IPS-15b (cell line): Measurements from ENCODE around the gene UQCRC2.
"Not testable (repeated sequence)": the region's sequence is repeated elsewhere in the genome, so short reads cannot be mapped to it uniquely, and the experiment has no call there.

Experiments used
- H3K27me3 ChIP-seq: one replicate; pipeline ENCODE4 v1.6.1; 2013; ENCODE audit warnings: low read length; ENCODE audit not compliant: control insufficient read depth, insufficient read depth
- H3K36me3 ChIP-seq: one replicate; pipeline ENCODE4 v1.6.1; 2013; ENCODE audit warnings: low read length; ENCODE audit not compliant: control insufficient read depth, insufficient read depth
- H3K4me1 ChIP-seq: one replicate; pipeline ENCODE4 v1.6.1; 2013; ENCODE audit warnings: mild to moderate bottlenecking, low read length; ENCODE audit not compliant: control insufficient read depth, insufficient read depth
- H3K4me3 ChIP-seq: one replicate; pipeline ENCODE4 v1.5.1; 2013; ENCODE audit warnings: low read depth, low read length
- H3K9ac ChIP-seq: one replicate; pipeline ENCODE4 v1.6.1; 2013; ENCODE audit warnings: low read depth, mild to moderate bottlenecking, low read length
- H3K9me3 ChIP-seq: one replicate; pipeline ENCODE4 v1.6.1; 2013; ENCODE audit warnings: mild to moderate bottlenecking, low read length; ENCODE audit not compliant: control insufficient read depth, insufficient read depth

UQCRC2 gene

DNA sequence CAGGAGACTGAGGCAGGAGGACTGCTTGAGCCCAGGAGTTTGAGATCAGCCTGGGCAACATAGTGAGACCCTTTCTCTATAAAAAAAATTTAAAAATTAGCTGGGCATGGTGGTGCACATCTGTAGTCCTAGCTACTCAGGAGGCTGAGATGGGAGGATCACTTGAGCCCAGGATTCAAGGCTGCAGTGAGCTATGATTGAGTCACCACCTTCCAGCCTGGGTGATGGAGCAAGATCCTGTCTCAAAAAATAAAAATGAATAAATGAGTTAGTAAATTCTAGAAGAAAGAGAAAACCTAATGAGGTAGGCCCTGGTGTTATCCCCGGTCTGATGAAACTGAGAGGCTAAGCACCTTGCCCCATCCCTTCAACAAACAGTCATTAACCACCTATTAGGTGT, 48.9 kb downstream of the UQCRC2 start:
- H3K4me3 ChIP-seq, H3K9ac ChIP-seq, H3K9me3 ChIP-seq, H3K27me3 ChIP-seq, H3K36me3 ChIP-seq, H3K4me1 ChIP-seq: not testable (repeated sequence)

DNA sequence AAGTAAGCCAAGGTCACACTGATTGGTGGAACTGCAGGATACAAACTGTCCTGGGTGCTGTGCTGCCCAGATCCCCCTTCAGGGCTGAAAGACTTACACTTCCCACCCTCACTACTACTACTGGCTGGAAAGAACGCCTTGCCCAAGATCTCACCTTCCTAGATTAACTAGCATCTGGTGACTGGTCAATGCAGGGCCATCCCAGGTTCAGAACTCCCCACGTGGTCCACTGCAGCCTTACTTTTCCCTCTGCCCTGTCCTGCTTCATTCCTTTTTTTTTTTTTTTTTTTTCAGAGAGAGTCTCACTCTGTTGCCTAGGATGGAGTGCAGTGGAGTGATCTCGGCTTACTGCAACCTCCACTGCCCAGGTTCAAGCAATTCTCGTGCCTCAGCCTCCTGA, 50.0 kb downstream of the UQCRC2 start:
- Histone ChIP-seq H3K9ac (no peak overlapping the region), H3K9me3 (no peaks in the 10 kb centered on the region), H3K27me3 (peaks cover 3% of the 10 kb centered on the region), H3K4me1 (no peaks in the 10 kb centered on the region), H3K4me3 (no peak overlapping the region), H3K36me3 (no peaks in the 10 kb centered on the region)

DNA sequence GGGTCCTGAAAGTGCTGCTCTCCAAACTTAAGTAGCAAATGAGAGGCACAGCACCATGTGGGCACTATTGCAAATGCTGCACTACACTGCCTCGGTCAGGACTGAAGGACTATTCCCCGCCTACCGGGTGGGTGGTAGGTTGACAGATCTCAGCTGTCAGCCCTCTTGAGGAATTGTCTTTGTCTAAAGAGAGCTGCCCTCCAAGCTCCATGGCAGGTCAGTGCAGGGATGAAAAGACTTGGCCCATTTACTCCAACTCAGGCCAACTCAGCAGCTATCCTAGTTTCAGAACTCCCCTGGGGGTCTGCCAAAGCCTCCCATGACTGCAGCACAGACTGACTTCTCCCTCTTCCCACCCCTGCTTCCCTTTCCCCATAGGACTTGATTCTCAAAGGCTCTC, 51.2 kb downstream of the UQCRC2 start:
- H3K4me1 ChIP-seq: no peaks in the 10 kb centered on the region
- no peaks in the 10 kb centered on the region for H3K9me3 ChIP-seq
- no peak overlapping the region for H3K9ac ChIP-seq
- no peak overlapping the region for H3K4me3 ChIP-seq
- peaks cover 3% of the 10 kb centered on the region for H3K27me3 ChIP-seq
- H3K36me3 ChIP-seq: no peaks in the 10 kb centered on the region

DNA sequence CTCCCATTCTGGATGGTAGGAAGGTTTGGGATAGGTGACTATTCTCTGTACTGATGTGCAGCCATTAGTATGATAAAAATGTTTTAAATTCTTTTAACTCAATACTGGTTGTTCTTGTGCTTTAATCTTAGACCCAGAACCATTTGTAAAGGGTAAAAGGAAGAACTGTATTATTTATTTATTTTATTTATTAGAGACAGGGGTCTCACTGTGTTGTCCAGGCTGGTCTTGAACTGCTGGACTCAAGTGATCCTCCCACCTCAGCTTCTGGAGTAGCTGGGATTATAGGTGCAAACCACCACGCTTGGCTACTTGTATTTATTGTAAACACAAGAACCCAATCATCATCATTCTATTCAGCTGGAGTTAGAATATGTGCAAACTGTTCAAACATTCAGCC, 52.6 kb downstream of the UQCRC2 start:
- Histone ChIP-seq H3K9ac (no peak overlapping the region), H3K36me3 (no peaks in the 10 kb centered on the region), H3K4me1 (no peaks in the 10 kb centered on the region), H3K4me3 (no peak overlapping the region), H3K9me3 (no peaks in the 10 kb centered on the region), H3K27me3 (peaks cover 3% of the 10 kb centered on the region)

DNA sequence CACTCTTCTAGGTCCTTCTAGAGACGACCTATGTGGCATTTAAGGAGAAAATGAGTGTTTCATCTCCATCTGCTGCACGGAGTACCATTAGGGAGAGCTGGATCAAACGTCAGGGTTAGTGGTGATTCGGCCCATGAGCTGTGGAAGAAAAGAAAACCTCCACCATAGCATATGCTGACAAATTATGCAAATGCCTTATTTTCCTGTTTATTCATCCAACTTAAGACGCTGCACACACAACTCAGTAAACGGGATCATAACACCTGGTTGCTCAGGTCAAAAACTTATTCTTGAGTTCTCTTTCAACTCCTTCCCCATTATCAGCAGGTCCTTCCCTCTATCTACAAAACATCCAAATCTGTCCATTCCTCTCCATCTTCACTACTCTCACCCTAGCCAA, 53.5 kb downstream of the UQCRC2 start:
- no peaks in the 10 kb centered on the region for H3K36me3 ChIP-seq
- H3K27me3 ChIP-seq: peaks cover 3% of the 10 kb centered on the region
- peak overlapping the region; percentile 44 for H3K4me3 ChIP-seq
- H3K4me1 ChIP-seq: no peaks in the 10 kb centered on the region
- H3K9me3 ChIP-seq: no peaks in the 10 kb centered on the region
- no peak overlapping the region for H3K9ac ChIP-seq

DNA sequence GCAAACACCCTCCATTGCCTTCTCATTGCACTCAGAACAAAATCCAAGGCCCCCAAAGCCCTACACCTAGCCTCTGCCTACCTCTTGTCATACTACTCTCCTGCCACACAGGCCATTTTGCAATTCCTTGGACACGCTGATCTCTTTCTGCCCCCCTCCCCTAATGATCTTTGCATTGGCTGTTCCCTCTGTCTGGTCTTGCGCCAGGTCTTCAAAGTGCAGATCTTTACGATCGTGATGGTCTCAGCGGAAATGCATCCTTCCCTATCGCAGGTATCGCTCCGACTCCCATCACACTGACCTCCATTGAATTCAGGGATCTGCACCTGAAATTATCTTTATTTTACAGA, 54.0 kb downstream of the UQCRC2 start:
- Histone ChIP-seq H3K4me1 (no peaks in the 10 kb centered on the region), H3K4me3 (peak overlapping the region; percentile 44), H3K9ac (no peak overlapping the region), H3K36me3 (no peaks in the 10 kb centered on the region), H3K27me3 (peaks cover 3% of the 10 kb centered on the region), H3K9me3 (no peaks in the 10 kb centered on the region)

DNA sequence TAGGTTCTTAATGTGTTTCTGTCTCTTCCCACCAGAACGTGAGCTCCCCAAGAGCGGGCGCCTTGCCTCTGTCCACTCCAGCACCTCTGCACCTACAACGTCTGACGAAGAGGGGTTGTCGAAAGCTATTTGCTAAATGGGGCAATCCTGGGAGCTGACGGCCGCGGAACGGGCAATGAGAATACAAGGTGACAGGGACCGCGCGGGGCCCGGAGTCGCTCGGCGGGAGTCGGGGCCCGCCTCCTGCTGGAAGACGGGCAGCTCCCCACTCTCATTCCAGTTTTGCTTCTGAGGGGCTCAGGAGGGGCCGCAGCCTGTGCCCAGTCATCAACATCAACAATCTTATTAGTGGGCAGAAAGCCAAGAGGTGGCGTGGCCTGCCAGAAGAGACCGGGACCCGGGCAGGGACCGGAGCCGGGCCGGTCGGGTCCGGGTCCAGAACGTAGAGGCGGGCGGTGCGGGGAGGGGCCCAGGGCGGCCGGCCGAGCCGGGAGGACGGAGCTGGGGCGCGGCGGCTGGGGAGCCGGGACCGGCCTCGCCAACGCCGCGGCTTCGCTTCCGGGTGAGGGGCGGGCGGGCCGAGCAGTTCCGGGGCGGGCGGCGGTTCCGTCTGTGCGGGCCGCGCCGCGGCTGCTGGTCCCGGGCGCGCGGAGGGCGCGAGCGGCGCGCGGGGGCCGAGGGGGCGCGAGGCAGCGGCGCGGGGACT, 54.5 kb downstream of the UQCRC2 start, which contains the start of gene MOSMO:
Gene MOSMO (plus strand): TSS at position 603 of the 706 bp plus-strand sequence. CDS start 191 bp downstream, outside the sequence.
- no peaks in the 10 kb centered on the region for H3K36me3 ChIP-seq
- H3K4me1 ChIP-seq: no peaks in the 10 kb centered on the region
- H3K27me3 ChIP-seq: peaks cover 3% of the 10 kb centered on the region
- no peaks in the 10 kb centered on the region for H3K9me3 ChIP-seq
- peak within 1 kb of the TSS; percentile 56 for H3K4me3 ChIP-seq
- H3K9ac ChIP-seq: peak within 1 kb of the TSS; percentile 68

DNA sequence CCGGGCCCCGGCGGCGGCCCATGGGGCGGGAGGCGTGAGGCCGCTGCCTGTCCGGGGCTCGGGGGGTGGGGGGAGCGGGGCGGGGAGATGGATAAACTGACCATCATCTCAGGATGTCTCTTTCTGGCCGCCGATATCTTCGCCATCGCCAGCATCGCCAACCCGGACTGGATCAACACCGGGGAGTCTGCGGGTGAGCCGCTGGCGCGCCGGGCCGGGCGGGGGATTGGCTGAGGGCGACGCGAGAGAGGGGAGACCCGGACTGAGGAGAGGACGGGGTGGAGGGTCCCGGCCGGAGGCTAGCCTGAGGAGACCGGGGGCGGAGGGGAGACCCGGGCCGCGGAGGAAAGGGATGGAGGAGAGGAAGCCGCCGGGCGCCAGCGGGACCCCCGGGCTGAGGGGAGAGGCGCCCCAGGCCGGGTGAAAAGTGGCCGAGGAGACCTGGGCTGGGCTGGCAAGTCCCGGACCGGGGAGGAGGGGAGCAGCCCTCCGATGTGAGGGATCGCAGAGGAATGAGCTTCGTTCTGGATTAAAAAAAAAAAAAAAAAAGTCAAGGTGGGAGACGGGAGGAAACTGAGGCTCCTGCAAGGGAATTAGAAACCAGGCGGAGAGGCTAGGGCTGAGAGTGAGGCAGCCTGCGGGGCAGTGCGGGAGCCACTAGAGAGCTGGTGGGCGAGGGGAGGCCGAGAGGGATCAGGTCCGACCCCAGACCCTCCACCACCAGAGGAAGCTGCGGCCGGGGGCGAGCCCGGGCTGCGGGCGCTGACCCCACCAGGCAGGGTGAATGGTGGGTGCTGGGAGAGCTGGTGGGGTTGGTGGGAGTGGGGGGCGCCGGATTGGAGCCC, 55.3 kb downstream of the UQCRC2 start:
- no peaks in the 10 kb centered on the region for H3K4me1 ChIP-seq
- H3K9me3 ChIP-seq: no peaks in the 10 kb centered on the region
- H3K36me3 ChIP-seq: no peaks in the 10 kb centered on the region
- H3K27me3 ChIP-seq: peaks cover 3% of the 10 kb centered on the region
- peak overlapping the region; percentile 68 for H3K9ac ChIP-seq
- peak overlapping the region; percentile 56 for H3K4me3 ChIP-seq

DNA sequence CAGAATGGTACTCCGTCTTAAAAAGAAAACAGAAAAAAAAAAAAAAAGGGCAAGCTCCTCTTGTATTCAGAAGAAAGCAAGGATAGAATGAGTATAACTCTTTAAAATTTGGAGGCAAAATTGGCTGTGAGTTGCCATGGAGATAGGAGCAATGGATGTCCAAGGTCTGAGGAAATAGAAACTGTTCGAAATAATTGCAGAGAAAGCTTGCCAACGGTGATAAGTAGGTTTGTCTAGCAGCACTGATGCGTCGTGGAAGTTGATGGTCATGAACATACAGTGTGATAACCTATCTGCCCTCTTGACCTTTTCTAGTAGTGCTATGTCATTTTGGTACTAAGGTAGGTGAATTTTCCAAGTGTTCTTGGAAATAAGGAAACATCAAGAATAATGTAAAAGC, 57.7 kb downstream of the UQCRC2 start:
- no peaks in the 10 kb centered on the region for H3K4me1 ChIP-seq
- H3K27me3 ChIP-seq: peaks cover 3% of the 10 kb centered on the region
- no peaks in the 10 kb centered on the region for H3K9me3 ChIP-seq
- H3K4me3 ChIP-seq: no peak overlapping the region
- H3K9ac ChIP-seq: no peak overlapping the region
- H3K36me3 ChIP-seq: no peaks in the 10 kb centered on the region

DNA sequence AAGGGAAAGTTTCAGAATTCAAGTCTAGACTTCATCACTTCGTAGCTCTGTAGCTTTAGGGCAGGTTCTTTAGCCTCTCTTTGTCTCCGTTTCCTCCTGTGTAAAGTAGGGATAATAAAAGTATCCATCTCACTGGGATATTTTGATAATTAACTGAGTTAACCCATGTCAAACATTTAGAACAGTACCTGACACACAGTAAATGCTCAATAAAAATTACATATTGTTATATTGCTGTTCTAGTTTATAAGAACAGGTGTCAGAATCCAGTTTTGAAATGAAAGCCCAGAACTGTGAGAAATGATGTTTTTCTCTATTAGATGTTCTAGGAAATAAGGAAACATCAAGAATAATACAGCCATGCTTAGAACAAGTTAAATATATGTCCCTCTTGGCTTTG, 59.1 kb downstream of the UQCRC2 start:
- Histone ChIP-seq H3K9me3 (no peaks in the 10 kb centered on the region), H3K9ac (no peak overlapping the region), H3K4me1 (no peaks in the 10 kb centered on the region), H3K4me3 (no peak overlapping the region), H3K36me3 (no peaks in the 10 kb centered on the region), H3K27me3 (no peaks in the 10 kb centered on the region)

DNA sequence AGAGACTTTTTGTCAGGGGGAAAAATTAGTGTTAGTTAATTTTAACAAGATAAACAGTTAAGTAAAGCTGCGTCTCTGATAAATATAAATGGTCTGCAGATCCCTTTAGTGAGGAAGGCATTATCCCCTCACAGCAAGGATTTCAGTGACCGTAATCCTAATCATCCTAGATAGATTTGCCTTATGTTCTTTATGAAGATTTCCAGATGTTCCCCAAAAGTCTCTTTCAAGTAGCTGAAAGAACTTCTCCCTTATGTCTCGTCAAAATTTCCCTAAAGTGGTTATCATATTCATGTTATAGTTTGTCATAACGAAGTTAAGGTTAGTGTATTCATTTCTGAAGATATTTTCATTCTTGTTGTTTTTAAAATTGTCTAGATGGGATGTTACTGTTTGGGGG, 60.3 kb downstream of the UQCRC2 start:
- H3K9ac ChIP-seq: no peak overlapping the region
- no peaks in the 10 kb centered on the region for H3K9me3 ChIP-seq
- H3K4me1 ChIP-seq: no peaks in the 10 kb centered on the region
- no peaks in the 10 kb centered on the region for H3K36me3 ChIP-seq
- no peak overlapping the region for H3K4me3 ChIP-seq
- no peaks in the 10 kb centered on the region for H3K27me3 ChIP-seq

DNA sequence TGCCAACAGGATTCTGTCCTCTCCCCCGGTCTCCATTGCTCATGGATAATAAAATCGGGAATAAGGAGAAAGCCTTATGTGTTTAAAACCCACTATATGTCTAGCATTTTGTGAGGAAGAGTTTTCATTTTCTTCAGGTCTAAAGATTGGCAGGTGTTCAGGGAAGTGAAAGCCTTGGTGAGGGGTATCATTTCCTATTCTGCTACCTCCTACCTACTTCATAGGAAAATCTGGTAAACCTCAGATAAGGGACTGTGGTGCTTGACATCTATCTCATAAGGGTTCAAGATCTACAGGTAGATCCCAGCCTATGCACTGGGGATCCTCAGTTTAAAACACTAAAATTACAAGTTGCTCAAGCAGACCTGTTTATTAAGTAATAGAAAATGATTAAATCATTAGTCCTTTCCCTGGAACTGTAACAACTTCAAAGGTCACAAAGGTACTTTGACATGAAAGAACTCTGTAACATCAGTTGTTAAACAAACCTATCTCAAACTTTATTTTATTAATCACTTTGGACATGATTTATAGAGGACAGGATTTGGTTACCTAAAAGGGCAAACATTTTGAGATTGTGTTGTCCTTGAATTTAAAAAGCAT, 61.2 kb downstream of the UQCRC2 start:
- Histone ChIP-seq H3K9me3 (no peaks in the 10 kb centered on the region), H3K36me3 (no peaks in the 10 kb centered on the region), H3K9ac (no peak overlapping the region), H3K27me3 (no peaks in the 10 kb centered on the region), H3K4me1 (no peaks in the 10 kb centered on the region), H3K4me3 (no peak overlapping the region)
